HG02678 (cell line): ENCODE data around the gene HRC.
"Not testable (repeated sequence)": the region's sequence is repeated elsewhere in the genome, so short reads cannot be mapped to it uniquely, and the experiment has no call there.

Source experiments
- ATAC-seq: cut with Tn5 transposase; IDR thresholded peaks from one replicate; pipeline ENCODE4 v1.9.1; 2021; ENCODE audit warnings: mild to moderate bottlenecking, moderate library complexity; ENCODE audit not compliant: unreplicated experiment

The HRC gene

DNA sequence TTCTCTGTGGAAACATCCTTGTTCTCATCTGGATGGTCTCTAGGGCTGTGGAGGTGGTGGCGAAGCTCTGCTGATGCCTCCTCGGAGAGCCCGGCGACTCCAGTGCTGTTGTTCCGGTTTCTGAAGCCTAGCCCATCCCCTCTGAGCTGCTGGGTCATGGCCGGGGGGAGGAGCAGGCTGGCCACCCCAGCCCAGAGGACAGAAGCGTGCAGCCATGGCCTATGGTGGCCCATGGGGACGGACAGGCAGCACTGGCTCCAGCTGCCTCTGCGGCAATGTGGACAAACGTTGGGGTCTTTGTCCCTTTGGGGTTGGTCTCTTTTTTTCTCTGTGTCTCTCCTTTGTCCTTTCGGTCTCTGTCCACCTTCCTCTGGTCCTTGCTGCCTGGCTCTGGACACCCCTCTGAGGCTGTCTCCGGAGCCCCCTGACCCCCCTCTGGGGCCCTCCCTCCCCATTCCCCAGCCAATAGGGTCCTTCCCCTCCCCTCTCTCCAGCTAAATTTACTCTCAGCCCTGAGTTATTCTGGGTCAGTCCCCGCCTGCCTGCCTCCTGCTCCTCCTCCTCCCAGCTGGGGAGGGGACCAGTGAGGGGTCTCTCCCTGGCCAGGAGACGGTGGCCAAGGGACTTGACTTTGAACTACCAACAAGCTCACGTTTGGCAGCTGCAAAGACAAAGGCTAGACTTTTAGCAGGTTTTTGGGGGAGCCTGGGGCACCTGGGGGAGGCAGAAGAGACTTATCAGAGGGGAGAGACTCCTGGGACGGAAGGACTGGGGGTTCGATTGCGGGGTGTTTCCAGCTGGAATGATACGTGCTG lies at the start of gene HRC:
Gene HRC (minus strand): TSS at position 392 of the 815 bp plus-strand sequence. CDS start 159 bp downstream, at position 233.
- ATAC-seq = no peak

- no peak for ATAC-seq
These were observed 45.8 kb upstream of the HRC start for GRCh38 chr19:49201042-49201441.

GRCh38 chr19:49200238-49200862 lies 45.2 kb upstream of the HRC start:
- no peak for ATAC-seq

DNA sequence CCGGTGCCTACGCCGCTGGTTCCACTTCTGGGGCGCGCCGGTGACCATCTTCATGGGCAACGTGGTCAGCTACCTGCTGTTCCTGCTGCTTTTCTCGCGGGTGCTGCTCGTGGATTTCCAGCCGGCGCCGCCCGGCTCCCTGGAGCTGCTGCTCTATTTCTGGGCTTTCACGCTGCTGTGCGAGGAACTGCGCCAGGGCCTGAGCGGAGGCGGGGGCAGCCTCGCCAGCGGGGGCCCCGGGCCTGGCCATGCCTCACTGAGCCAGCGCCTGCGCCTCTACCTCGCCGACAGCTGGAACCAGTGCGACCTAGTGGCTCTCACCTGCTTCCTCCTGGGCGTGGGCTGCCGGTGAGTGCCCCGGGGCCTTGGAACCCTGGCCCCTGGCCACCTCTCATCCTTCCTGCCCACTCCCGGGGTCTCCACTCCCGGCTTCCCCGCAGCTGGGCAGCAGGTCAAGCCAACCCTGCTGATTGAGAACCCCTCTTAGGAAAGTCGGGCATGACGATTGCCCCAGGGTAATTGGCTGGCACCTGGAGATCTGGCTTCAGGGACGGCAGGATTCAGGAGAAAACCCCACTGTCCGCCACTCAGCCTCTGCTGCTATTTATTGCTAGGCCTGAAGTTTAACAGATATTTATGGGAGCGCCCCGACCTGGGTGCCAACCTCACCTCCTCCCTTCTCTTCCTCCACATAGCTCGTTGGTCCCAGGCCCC lies 41.5 kb upstream of the HRC start:
- no peak for ATAC-seq

DNA sequence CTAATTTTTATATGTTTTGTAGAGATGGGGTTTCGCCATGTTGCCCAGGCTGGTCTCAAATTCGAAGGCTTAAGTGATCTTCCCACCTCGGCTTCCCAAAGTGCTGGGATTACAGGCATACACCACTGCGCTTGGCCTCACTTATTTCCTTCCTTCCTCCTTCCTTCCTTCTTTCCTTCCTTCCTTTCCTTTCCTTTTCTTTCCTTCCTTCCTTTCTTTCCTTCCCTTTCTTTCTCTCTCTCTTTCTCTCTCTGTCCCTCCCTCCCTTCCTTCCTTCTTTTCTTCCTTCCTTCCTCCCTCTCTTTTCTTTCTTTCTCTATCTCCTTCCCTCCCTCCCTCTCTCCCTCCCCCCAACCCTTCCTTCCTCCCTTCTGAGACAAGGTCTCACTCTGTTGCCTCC lies 39.2 kb upstream of the HRC start:
- no peak for ATAC-seq

DNA sequence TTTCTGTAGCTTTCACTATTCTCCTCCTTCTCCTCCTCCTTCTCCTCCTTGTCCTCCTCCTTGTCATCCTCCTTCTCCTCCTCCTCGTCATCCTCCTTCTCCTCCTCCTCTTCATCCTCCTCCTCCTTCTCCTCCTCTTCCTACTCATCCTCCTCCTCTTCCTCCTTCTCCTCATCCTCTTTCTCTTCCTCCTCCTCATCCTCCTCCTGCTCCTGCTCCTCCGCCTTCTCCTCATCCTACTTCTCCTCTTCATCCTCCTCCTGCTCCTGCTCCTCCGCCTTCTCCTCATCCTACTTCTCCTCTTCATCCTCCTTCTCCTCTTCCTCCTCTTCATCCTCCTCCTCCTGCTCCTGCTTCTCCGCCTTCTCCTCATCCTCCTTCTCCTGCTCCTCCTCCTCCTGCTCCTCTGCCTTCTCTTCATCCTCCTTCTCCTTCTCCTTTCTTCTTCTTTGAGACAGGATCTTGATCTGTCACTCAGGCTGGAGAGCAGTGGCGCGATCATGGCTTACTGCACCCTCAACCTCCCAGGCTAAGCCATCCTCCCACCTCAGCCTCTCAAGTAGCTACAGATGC lies 38.7 kb upstream of the HRC start:
- no peak for ATAC-seq

DNA sequence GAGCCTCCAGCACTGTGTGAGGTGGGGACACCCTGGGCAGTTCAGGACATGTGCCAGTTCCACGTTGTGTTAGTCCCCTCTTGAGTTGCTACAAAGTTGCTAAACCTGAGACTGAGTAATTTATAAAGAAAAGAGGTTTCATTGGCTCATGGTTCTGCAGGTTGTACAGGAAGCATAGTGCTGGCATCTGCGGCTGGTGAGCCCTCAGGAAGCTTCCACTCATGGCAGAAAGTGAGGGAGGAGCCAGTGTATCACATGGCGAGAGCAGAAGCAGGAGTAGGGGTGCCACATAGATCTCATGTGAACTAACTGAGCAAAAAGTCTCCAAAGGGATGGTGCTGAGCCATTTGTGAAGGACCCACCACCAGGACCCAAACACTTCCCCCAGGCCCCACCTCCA lies 35.6 kb upstream of the HRC start:
- ATAC-seq = no peak

GRCh38 chr19:49189259-49189658 lies 34.1 kb upstream of the HRC start:
- no peak for ATAC-seq

GRCh38 chr19:49188626-49189200 lies 33.5 kb upstream of the HRC start:
- ATAC-seq = no peak

- ATAC-seq = no peak
These were observed 30.9 kb upstream of the HRC start for GRCh38 chr19:49186108-49186507.

GRCh38 chr19:49182848-49183375 lies 27.7 kb upstream of the HRC start:
- no peak for ATAC-seq

GRCh38 chr19:49182010-49182847 lies 27.0 kb upstream of the HRC start:
- ATAC-seq = not testable (repeated sequence)

DNA sequence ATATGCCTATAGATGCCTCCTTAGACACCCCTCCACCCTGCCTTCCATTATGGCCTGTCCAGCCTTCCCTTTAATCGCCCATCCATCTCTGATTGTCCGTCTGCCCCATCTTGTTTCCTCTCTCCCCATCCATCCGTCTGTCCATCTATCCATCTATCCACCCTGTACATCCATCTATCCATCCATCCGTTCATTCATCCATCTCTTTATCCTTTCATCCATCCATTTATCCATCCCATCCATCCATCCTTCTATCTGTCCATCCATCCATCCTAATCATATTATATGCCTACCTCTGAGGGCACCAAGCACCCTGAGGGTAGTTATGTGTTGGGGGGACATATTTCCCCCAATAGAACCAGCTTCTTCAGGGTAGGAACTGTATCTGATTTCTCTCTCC lies 25.5 kb upstream of the HRC start:
- ATAC-seq = no peak

DNA sequence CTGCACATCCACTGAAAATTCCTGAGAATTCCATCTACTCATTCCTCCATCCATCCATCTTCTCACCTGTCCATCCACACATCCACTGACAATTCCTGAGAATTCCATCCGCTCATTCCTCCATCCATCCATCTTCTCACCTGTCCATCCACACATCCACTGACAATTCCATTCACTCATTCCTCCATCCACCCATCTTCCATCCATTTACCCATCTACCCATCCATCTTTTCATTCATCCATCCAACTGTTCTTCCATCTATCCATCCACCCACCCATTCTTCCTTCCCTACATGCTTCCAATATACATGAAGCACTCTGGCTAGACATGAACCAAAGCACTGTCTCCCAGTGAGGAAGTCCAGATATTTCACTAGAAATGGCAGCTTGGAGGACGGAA lies 18.0 kb upstream of the HRC start:
- no peak for ATAC-seq

DNA sequence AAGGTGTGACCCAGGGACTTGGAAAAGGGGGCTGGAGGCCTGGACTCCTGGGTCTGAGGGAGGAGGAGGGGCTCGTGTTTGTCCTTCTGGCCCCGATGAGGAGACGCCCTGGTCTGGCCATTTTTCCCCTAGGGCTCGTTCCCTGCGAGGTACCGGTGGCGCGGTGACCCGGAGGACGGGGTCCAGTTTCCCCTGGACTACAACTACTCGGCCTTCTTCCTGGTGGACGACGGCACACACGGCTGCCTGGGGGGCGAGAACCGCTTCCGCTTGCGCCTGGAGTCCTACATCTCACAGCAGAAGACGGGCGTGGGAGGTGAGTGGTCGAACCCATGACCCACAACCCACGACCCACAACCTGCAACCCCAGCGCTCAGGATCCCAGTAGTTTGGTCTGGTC lies 13.2 kb upstream of the HRC start:
- ATAC-seq = no peak

DNA sequence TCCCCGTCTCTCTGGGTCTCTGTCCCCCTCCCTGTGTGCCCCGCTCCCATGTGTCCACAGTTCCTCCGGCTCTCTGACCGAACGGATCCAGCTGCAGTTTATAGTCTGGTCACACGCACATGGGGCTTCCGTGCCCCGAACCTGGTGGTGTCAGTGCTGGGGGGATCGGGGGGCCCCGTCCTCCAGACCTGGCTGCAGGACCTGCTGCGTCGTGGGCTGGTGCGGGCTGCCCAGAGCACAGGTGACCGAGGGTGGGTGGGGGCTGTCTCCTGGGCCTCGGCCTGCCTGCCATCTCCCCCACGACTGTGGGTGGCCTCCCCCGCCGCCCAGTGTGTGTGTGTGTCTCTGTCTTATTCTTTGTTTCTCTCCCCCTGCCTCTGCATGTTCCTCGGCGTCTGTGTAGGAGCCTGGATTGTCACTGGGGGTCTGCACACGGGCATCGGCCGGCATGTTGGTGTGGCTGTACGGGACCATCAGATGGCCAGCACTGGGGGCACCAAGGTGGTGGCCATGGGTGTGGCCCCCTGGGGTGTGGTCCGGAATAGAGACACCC lies 12.7 kb upstream of the HRC start:
- no peak for ATAC-seq

DNA sequence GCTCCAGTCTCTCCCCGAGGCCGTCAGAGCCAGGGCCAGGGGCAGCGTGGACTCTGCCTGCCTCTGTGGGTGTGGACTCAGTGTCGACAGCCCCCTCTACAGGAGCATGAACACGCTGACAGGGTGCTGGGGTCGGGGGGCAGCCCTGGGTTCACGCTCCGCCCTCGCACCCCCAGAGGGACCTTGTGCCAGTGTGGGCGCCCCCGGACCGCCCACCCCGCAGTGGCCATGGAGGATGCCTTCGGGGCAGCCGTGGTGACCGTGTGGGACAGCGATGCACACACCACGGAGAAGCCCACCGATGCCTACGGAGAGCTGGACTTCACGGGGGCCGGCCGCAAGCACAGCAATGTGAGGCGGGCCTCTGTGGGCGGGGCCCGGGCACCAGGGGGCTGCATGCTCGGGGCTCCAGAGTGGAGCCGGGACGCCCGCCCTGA lies 10.7 kb upstream of the HRC start:
- ATAC-seq = no peak

DNA sequence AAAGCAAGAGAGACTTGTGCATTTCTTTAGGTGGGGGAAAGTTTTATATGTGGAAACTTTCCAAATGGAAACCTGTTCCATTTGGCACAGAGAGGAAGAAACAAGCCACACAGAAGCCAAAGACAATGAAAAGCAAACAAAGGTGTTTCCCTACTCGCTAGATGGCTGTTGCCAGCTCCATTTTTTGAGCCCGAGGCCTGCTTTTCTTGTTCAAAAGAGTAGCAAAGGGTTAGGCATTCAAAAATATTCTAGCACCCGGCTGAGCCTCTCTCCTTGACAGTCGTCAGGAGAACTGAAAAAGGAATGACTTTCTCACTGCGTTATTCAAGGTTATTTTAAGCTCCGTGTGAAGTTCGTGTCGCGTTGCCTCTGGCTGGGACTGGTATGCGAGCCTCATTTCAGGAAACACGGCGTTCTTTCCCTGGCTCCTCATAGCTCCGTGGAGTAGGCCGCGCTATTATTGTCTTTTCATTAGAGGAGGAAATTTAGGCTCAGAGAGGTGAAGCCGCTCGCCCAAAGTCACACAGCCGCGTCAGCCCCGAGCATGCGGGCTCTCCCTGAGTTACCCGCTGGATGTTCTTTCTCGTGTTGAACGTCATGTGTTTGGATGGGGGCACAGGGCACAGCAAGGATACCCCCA lies 10.0 kb upstream of the HRC start:
- ATAC-seq = no peak

GRCh38 chr19:49161987-49162386 lies 6.8 kb upstream of the HRC start:
- ATAC-seq = no peak
